ENCODE data around the gene SDHD.

DNA sequence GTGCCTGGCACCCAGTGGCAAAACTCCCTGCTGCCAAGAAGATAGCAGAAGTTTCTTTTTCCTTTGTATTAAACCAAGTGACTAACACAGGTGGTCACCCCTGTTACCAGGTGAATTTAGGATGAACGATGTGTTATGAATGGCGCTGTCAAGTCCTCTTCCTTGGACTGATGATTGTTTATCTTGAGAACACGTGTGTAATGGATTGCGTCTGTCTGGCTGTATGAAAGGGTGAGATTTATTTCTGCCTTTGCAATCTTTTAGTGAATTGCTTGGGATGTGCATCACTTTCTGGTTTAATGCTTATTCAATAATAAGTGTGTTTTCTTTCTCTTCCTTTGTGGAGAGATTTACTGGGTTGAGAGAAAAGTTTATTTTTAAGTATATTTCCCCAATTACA lies 36.5 kb downstream of the SDHD start:
- no peak for TF ChIP-seq POLR2A (IDR thresholded peaks at IDR 0.05; ENCODE audit: extremely low read depth, insufficient read length)
- TF ChIP-seq, protein P1, sequence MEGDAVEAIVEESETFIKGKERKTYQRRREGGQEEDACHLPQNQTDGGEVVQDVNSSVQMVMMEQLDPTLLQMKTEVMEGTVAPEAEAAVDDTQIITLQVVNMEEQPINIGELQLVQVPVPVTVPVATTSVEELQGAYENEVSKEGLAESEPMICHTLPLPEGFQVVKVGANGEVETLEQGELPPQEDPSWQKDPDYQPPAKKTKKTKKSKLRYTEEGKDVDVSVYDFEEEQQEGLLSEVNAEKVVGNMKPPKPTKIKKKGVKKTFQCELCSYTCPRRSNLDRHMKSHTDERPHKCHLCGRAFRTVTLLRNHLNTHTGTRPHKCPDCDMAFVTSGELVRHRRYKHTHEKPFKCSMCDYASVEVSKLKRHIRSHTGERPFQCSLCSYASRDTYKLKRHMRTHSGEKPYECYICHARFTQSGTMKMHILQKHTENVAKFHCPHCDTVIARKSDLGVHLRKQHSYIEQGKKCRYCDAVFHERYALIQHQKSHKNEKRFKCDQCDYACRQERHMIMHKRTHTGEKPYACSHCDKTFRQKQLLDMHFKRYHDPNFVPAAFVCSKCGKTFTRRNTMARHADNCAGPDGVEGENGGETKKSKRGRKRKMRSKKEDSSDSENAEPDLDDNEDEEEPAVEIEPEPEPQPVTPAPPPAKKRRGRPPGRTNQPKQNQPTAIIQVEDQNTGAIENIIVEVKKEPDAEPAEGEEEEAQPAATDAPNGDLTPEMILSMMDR (IDR thresholded peaks at IDR 0.05; ENCODE audit: low read depth, low read length) = no peak

Measured in NB4 (cell line).